HG02763 (cell line): Measurements from ENCODE around the gene PRM1.
"Not testable (repeated sequence)": the region's sequence is repeated elsewhere in the genome, so short reads cannot be mapped to it uniquely, and the experiment has no call there.

Source experiments
- ATAC-seq: cut with Tn5 transposase; IDR thresholded peaks from one replicate; pipeline ENCODE4 v1.9.1; 2021; ENCODE audit warnings: mild to moderate bottlenecking, moderate library complexity; ENCODE audit not compliant: unreplicated experiment

The PRM1 gene

DNA sequence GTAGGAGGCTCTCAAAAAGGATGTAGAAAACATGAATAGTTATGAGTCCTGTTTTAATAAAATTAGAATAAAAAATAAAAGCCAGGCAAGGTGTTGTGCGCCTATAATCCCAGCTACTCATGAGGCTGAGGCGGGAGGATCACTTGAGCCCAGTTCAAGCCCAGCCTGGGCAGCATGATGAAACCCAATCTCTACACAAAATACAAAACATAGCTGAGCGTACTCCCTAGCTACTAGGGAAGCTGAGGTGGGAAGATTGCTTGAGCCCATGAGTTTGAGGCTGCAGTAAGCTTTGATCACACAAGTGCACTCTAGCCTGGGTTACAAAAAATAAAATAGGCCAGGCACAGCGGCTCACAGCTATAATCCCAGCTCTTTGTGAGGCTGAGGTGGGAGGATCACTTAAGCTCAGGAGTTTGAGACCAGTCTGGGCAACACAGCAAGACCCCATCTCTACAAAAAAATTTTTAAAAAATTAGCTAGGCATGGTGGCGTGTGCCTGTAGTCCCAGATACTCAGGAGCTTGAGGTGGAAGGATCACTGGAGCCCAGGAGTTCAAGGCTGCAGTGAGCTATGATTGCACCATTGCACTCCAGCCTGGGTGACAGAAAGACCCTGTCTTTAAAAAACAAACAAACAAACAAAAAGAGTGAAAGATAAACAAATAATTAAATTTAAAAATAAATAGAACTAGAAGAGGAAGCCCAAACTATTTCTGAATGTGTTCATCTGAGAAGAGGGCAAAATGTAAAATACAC lies 17.2 kb upstream of the PRM1 start:
- no peak for ATAC-seq

DNA sequence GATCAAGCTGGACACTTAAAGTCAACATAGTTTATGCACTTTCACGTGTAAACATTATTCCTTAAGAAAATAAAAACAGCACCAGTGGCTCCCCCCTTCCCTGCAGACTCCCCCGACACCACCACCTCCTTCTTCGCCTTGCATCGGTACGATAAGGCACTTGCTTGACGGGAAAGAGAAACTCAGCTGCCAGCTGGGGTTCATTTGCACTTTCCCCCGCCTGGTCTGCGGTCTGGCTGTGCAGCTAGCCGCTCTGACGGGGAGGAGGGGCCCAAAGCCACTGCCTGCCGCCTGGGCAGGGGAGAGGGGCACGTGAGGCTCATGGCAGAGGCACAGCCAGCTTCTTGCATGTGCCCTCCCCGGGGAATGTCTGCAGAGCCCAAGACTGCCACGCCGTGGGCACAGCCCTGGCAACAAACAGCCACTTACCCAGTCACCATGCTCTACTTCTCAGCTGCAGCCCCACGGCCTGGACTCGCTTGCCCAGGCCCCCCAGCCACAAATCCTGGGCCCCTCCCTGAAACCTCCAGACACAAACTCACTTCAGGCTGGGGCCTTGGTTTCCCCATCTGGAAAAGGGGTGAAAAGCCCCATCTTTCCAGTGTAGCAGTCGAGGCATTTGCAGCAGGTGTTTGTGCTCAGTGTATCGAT lies 16.5 kb upstream of the PRM1 start:
- ATAC-seq = peak; percentile 70

DNA sequence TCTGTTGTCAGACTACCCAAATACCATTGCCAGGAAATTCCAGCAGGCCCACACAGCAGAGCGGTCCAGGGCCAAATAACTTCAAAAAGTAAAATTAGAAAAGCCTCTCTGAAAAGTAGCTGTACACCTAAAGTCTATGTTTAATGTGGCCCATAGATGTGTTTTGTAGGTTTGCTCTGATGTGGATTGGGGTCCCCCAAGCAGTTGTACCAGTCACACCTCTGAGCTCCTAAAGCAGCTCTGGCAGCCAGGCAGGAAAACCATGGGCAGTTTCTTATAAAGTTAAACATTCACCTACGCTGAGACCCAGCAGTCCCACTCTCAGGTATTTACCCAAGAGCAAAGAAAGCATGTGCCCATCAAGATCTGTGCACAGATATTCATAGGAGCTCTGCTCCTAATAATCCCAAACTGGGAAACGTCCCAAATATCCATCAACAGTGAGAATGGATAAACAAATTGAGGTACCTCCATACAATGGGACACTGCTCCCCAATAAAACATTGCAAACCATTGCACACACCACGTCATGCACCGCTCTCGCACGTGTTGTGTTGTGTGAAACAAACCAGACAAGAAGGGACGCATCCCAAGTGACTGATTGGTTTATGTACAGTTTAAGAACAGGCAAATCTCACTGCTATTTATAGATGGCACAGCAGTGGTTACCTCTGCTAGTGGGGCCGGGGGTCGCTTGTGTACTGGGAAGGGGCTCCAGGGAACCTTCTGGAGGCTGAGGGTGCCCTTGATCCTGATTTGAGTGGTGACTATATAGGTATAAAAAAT lies 15.8 kb upstream of the PRM1 start:
- peak; percentile 26 for ATAC-seq

GRCh38 chr16:11296351-11296705 lies 15.2 kb upstream of the PRM1 start:
- no peak for ATAC-seq

DNA sequence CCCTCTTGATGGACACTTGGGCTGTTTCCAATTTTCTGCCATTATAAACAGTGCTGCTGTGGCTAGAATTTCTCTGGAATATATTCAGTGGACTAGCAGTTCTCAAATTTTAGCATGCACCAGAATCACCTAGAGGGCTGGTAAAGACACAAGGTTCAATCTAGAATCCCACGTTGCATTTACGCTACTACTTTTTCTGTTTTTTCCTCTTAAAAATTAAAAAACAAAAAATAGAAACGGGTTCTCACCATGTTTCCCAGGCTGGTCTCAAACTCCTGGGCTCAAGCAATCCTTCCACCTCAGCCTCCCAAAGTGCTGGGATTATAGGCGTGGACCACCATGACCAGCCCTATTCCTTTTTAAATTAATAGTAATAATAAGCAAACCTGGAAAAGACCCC lies 14.5 kb upstream of the PRM1 start:
- ATAC-seq = no peak

DNA sequence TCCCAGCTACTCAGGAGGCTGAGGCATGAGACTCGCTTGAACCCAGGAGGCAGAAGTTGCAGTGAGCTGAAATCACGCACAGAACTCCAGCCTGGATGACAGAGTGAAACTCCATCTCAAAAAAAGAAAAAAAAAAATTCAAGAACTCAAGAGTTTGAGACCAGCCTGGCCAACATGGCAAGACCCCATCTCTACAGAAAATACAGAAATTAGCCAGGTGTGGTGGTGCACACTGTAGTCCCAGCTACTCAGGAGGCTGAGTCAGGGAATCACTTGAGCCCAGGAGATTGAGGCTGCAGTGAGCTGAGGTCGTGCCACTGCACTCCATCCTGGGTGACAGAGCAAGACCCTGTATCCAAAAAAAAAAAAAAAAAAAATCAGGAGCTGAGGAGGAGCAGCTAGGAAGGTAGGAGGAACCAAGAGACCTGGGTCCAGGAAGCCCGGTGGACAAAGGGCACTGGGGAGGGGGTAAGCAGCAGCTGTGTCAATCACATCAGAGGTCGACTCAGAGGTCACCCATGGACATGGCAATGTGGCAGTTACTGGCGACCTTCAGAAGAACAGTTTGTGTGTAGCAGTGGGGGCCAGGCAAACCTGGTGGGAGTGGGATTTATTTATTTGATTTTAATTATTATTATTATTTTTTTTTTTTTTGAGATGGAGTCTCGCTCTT lies 11.1 kb upstream of the PRM1 start:
- ATAC-seq = no peak

DNA sequence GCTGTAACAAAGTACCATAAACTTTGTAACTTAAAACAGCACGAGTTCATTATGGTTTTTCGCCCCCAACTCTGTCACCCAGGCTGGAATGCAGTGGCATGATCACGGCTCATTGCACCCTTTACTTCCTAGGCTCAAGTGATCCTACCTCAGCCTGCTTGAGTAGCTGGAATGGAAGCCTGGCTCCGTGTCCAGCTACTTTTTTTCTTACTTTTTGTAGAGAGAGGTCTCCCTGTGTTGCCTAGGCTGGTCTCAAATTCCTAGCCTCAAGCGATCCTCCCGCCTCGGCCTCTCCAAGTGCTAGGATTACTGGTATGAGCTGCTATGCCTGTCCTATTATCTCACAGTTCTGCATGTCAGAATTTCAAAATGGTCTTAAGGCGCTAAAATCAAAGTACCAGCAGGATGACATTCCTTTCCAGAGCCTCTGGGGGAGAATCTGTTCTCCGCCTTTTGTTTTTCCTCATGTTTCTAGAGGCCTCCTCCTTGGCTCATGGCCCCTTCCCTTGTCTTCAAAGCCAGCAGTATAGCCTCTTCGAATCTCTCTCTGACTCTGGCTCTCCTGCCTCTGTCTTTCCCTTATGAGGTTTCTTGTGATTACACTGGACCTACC lies 10.1 kb upstream of the PRM1 start:
- no peak for ATAC-seq

- ATAC-seq = no peak
Measured at GRCh38 chr16:11290102-11290893, 9.2 kb upstream of the PRM1 start.

GRCh38 chr16:11289696-11290095 lies 8.6 kb upstream of the PRM1 start:
- not testable (repeated sequence) for ATAC-seq

DNA sequence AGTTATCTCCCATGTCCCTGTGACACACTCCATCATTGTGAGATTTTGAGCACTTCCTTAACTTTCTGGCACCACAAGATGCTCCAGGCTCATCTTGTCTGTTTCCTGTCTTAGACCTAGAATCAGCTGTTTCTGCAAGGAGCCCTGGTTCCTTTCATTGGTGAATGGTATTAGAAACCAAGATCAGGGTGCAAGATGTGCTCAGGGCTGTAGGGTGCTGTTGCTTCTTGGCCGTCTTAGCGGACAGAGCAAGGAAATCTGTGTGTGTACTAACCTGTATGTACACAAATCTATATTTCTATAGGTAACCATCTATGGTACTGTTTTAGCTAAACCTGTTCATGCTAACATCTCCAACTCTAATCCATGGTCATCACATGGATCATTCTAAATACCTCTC lies 8.1 kb upstream of the PRM1 start:
- no peak for ATAC-seq

DNA sequence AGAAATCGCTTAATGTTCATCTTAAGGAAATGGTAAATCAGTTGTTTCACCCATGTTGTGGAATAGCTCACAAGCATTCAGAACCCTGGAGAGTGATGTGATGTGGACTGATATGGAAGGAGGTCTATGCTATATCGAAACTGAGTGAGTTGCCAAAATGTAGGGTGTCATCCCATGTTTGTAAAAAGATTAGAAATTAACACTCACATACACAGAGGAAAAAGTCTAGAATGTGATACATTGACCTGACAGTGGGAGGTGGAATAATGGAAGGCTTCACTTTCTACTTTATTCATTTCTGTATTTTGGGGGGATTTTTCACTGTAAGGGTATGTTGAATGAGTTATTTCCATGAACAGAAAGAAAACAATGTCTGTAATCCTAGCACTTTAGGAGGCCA lies 4.7 kb upstream of the PRM1 start:
- ATAC-seq = no peak

DNA sequence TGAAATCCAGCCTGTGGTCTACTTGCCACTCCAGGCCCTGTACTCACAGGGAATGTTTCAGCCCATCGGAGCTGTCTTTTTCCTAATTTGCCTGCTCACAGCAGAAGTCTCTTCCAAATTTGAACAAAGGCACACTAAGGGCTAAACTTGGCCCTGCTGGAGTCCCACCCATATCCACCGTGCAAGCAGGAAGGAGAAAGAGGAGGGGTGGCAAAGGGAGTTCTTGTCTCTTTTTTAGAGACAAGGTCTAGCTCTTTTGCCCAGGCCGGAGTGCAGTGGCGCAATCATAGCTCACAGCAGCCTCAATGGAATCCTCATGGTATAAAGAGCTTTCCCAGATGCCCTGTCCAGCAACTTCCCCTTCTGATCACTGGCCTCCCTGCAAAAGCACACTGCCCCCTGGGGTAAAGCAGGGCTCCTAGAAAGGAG lies 2.7 kb upstream of the PRM1 start:
- no peak for ATAC-seq

- ATAC-seq = no peak
Measured at GRCh38 chr16:11278681-11279628, 2.2 kb downstream of the PRM1 start.

DNA sequence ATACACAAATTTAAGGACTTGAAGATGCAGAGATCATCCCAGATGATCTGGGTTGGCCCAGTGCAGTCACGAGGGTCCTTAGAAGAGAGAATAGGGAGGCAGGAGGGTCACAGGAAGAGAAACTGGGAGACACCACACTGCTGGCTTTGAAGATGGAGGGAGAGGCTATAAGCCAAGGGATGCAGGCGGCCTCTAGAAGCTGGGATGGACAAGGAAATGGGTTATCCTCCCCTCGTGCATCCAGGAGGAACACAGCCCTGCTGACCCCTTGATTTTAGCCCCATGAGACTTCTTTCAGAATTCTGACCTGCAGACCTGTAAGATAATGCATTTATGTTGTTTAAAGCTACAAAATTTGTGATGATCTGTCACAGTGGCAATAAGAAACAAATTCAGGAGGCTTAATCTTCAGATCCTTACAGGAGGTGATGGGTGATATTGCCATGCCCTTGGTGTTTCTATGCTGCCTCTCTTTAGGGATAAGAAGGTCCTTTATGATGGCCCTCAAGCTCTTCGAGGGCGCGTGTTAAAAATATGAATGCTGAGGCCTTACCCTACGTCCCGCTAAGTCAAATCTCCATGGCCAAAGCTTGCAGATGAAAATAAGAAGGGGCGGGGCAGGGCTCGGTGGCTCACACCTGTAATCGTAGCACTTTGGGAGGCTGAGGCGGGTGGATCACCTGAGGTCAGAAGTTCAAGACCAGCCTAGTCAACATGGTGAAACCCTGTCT lies 3.4 kb downstream of the PRM1 start:
- ATAC-seq = no peak

DNA sequence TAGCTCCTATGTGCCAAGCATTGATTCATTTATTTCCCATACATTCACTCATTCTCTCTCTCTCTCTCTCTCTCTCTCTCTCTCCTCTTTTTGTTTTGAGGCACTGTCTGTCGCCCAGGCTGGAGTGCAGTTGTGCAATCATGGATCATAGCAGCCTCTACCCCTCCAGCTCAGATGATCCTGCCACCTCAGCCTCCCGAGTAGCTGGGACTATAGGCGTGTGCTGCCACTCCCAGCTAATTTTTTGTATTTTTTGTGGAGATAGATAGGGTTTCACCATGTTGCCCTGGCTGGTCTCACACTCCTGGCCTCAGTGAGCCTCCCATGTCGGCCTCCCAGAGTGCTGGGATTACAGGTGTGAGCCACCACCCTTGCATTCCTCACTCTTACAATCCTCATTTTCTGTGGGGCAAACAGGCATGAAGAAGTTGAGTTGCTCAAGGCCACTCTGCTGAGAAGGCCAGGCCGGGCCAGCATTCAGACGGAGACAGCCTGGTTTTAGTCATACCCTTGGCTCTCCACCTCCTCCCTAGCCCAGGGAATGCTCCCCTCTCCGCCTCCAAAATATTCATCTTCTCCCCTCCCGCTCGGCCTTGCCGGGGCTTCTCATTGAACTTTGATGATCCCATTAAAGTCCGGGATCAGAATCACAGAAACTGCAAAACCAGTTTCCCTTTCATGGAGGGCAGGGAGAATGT lies 4.1 kb downstream of the PRM1 start:
- no peak for ATAC-seq

DNA sequence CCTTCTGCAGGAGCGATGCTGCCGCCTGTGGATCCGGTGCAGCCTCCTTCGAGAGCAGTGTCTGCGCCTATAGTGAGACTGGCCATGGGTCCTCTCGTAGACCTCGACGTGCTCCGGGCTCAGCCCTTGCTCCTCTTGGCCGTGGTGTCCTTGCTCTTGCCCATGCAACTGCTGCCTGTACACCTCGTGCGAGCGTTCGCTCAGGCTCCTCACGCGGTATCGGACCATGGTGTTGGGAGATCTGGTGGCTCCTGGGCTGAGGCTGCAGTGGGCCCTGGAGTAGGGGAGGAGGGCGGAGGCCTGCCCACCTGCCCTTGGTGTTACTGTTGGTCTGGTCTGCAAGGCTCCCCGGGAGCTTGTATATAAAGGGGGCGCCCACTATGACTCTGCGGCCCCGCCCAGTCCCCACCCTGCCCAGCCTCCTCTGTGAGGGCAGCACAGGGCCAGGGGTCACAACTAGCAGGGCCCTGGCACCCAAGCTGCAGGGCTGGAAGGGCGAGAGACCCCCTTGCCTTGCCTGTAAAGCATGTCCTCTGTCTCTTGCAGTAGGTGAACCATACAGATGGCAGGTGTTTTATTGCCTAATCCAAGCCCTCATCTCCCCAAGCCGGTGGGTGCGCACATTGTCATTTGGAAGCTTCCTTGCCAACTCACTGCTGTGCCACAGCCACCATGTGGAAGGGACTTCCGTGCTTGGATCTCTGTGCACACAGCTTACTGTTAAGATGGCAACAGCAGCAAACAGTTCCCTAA lies 4.8 kb downstream of the PRM1 start, which contains the start of gene PRM2:
Gene PRM2 (minus strand): TSS at position 338 of the 753 bp plus-strand sequence. CDS start 110 bp downstream, at position 228.
- ATAC-seq = no peak

- ATAC-seq = no peak
Measured at GRCh38 chr16:11274964-11275363, 6.2 kb downstream of the PRM1 start.
